HCEC 1CT (cell line): ENCODE data around the gene EFNA1.
"Not testable (repeated sequence)": the region's sequence is repeated elsewhere in the genome, so short reads cannot be mapped to it uniquely, and the experiment has no call there.

ENCODE experiments used
- DNase-seq: peaks from one replicate; pipeline ENCODE4 v3.0.0-alpha.2; 2017

The EFNA1 gene

DNA sequence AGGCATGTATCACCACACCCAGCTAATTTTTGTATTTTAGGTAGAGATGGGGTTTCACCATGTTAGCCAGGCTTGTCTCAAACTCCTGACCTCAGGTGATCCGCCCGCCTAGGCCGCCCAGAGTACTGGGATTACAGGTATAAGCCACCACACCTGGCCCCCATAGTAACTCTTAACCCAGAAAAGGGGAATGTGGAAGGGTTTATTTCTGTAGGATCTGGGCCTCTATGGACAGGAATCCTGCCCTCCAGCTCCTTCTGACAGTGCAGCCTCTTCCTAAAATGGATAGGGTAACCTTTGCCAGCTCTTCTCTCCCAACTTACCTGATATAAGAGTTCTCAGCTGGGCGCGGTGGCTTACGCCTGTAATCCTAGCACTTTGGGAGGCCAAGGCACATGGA, 35.0 kb downstream of the EFNA1 start:
- DNase-seq: not testable (repeated sequence)

GRCh38 chr1:155163785-155164184, 36.1 kb downstream of the EFNA1 start:
- not testable (repeated sequence) for DNase-seq

DNA sequence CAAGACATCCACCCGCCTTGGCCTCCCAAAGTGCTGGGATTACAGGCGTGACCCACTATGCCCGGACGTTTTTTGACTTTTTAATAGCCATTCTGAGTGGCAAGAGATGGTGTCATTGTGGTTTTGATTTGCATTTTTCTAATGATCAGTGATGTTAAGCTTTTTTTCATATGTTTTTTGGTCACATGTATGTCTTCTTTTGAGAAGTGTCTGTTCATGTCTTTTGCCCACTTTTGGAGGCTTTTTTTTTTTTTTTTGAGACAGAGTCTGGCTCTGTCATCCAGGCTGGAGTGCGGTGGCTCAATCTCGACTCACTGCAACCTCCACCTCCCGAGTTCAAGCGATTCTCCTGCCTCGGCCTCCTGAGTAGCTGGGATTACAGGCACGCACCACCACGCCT, 36.9 kb downstream of the EFNA1 start:
- DNase-seq: not testable (repeated sequence)

DNA sequence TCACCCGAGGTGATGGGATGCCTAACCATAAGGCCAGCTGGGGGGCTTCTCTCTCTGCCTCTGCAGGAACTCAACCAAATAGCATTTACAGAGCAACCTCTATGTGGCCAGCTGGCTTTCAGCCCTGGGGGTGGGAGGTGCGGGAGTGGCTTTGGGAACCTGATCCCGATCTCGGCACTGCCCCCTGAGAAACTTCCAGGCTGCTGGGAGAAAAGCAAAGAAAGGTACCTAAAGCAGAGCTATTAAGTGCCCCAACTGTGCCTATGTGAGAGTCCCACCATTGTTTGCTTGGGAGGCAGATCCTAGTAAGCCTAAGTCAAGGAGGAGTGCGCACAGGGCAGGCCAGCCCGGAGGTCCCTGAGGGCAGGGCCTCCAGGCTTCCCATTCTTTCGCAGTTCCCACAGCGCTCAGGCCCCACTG, 38.4 kb downstream of the EFNA1 start:
- DNase-seq: no peak

DNA sequence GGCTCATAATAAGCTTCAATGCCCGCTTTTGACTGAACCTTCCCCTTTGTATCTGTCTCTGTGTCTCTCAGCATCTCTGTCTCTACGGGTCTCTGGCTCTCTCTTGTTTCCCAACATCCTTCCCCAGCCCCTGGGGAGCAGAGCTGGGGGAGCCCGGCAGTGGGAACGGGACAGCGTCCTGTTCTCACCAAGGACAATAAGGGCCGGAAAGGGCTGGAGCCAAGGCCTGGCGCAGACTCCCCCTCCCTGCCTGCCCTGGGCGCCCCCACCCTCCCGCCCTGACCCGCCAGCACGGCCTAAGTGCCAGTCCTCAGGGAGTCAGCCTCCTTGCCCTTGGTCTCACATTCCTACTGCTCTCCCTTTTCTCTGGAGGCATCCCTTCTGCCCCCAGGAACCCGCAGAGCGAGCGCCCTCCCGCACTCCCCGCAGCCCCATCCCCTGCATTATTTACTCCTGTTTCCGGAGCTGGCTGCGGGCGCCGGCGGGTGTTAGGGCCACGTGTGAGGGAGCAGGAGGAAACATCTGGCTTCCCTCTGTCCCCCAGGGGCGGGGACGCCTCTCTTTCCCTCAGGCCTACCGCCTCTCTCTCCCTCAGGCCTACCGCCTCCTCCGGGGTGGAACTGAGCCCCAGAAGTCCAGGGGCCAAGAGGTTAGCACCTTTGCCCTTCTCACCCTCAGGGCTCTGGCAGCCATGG, 38.9 kb downstream of the EFNA1 start:
- DNase-seq: no peak

DNA sequence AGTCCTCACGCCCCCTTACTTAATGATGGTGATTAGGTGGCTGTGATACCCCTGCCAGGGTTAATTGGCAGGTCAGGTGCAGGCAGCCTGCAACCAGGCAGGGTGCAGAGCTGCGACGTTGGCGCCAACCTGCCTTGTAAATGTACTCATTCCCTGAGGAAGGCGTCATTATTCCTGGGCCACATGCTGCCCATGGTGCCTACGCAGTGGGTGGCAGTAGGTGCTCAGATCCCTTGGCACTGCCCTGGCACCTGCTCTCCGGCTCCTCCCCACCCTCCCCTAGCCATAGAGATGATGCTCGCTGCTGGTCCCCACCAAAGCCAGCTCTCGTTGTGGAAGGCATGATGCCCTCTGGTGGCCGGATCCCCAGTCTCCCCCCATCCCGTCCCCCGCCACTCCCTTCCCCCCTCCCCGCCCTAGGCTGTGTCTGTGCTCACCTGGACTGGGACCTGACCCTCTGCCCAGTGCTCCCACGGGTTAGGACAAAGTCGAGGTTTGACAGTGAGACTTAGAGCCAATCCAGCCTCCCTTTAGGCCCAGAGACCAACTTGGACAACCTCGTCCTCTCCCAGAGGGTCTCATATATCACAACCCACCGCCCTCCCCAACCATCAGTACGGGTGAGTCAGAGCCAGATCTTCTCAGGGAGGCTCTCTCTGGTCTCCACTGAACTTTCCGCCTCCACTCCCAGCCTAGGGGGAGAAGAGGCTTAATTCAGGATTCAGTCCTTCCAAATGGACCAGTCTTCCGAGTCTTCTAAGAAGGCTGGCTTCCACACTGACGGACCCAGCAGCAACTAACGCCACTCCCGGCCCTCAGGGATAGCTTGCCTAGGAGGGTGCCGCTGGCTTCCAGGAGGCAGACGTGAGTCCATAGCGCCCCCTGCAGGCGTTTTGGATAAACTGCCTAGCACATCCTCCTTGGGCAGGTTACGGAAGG, 39.8 kb downstream of the EFNA1 start:
- peak; percentile 75 for DNase-seq

DNA sequence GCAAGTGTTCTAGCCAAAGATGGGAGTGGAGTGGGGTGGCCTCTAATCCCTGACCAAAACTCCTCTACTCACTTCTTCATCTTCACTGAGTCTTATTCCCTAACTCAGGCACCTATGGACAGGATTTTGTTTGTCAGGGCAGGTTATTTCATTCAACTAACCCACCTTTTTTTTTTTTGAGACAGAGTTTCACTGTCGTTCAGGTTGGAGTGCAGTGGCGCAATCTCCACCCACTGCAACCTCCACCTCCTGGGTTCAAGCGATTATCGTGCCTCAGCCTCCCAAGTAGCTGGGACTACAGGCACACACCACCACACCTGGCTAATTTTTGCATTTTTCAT, 40.4 kb downstream of the EFNA1 start:
- DNase-seq: not testable (repeated sequence)

- DNase-seq: no peak
Measured at GRCh38 chr1:155168456-155169210, 41.0 kb downstream of the EFNA1 start.

- DNase-seq: no peak
Measured at GRCh38 chr1:155169541-155169940, 41.9 kb downstream of the EFNA1 start.

DNA sequence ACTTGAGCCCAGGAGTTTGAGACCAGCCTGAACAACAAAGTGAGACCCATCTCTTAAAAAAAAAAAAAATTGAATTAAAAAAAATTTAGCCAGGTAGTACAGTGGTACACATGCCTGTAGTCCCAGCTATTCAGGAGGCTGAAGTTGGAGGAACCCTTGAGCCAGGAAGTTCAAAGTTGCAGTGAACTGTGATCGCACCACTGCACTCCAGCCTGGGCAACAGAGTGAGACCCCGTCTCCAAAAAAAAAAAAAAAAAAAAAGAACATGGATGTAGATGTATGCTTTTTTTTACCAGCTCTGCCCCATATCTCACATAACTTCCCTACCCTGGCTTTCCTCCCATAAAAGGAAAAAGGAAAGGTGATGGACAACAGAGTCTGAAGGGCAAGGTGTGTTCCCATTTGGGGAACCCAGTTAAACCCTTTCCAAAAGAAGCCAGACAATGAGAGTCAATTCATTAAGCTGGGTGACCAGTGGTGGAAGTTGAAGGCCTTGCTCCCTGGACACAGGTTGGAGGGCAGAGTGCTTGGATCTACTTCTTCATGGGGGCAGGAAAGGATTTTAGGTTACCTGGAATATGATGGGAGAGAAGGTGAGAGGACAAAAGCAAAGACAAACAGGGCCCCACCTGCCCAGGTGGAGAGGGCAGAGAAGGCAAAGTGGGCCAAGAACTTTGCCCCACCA, 42.6 kb downstream of the EFNA1 start:
- DNase-seq: no peak

DNA sequence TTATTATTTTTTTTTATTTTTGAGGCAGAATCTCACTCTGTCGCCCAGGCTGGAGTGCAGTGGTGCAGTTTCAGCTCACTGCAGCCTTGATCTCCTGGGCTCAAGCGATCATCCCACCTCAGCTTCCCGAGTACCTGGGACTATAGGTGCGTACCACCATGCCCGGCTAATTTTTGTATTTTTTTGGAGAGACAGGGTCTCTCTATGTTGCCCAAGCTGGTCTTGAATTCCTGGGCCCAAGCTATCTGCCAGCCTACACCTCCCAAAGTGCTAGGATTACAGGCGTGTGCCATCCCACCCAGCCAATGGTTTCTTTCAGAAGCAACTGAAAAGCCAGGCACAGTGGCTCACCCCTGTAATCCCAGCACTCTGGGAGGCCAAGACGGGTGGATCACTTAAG, 43.1 kb downstream of the EFNA1 start:
- no peak for DNase-seq

GRCh38 chr1:155171836-155172731, 44.4 kb downstream of the EFNA1 start:
- no peak for DNase-seq

- peak; percentile 95 for DNase-seq
Measured at GRCh38 chr1:155172732-155173477, 45.2 kb downstream of the EFNA1 start, which contains the start of gene KRTCAP2. Gene KRTCAP2 (minus strand): TSS chr1:155173304. CDS start chr1:155173224, 80 bp downstream.

GRCh38 chr1:155173478-155174323, 46.0 kb downstream of the EFNA1 start, which contains the start of gene TRIM46:
Gene TRIM46 (plus strand): TSS chr1:155173849. CDS start chr1:155173967, 118 bp downstream.
- peak; percentile 53 for DNase-seq

DNA sequence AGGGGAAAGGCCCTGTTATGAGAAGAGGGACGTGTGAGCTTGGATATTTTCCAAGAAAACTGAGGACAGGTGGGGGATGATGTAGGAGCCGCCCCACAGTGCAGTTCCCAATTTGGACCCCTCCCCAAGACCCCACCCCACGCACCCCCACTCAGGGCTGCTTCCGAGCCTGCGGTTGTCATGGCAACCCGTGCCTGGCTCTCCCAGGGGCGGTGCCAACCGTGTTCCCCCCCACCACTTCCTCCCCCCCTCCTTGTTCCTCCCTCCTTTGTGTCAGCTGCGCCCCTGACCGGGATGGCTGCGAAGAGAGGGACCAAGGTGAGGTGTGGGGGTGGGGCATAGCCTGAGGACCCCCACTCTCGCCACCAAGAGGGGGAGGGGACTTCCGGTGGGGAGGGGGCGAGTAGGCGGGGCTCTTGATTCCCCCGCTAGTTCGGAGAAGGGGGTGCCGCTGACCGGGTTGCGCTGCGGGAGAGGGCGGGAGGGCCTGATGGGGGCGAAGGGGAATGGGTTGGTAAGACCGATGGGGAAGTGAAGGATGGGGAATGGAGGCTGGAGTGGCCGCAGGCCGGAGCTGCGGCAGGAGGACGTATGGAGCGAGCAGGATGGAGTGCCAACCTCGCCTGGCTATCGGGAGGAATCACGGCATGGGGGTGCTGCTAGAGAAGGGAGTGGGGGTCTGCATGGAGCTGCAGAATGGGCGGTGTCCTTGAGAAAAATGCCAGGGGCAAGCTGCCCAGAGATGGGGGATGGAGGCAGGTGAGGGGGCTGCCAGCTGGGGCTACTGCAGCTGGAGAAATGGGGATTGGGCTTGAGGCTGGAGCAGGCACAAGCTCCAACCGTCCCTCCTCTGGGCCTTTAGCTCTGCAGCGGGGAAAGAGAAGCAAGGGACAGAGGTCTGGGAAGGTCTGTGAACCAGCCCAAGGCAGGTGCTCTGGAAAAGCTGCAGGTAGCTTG, 46.9 kb downstream of the EFNA1 start:
- no peak for DNase-seq

DNA sequence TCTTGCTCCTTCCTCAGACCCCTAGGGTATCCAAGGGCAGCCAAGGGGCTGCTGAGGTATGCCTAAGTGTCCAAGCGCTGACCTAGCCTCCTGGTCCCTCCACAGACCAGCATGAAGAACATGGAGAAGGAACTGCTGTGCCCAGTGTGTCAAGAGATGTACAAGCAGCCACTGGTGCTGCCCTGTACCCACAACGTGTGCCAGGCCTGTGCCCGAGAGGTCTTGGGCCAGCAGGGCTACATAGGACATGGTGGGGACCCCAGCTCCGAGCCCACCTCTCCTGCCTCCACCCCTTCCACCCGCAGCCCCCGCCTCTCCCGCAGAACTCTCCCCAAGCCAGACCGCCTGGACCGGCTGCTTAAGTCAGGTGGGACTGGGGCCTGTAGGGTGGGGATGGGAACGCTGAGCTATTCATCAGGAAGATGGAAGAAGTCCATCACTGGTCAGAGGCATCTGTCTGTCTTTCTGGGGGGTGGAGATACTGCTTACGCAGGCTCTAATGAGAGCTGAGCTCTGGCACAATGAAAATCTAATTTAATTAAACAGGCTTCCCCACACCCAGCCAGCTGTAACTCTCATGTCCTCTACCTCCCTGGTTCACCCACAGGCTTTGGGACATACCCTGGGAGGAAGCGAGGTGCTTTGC, 47.7 kb downstream of the EFNA1 start:
- no peak for DNase-seq

DNA sequence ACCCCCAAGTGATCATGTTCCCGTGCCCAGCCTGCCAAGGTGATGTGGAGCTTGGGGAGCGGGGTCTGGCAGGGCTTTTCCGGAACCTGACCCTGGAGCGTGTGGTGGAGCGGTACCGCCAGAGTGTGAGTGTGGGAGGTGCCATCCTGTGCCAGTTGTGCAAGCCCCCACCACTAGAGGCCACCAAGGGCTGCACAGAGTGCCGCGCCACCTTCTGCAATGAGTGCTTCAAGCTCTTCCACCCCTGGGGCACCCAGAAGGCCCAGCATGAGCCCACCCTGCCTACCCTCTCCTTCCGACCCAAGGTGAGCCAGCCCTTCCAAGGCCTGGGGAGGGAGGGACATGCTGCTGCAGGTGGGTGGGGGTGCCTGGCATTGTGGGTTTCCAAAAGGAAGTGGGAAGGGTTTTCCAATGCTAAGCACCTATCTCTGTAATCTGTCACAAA, 48.3 kb downstream of the EFNA1 start:
- no peak for DNase-seq

DNA sequence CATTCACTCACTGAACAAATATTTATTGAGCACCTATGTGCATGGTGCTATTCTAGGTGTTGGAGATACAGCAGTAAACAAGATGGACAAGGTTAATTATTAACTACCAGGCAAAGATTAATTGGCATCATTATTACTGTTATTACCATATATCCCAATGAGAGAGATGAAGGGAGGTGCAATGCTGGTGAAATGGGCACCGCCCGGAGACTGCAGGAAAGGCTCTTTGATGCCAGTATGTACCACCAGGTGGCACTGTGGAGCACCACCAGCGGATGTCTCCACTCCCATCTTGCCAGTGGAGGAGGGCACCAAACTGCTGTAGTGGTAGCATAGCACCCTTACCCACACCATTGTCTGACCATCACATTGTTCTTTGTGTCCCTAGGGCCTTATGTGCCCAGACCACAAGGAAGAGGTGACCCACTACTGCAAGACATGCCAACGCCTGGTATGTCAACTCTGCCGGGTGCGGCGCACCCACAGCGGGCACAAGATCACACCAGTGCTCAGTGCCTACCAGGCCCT, 48.9 kb downstream of the EFNA1 start:
- peak; percentile 55 for DNase-seq
